ENCODE data around the gene IFT80.

The IFT80 gene

GRCh38 chr3:160399125-160400029 lies at the start of gene IFT80, which contains the start of gene SMC4:
Gene IFT80, minus strand, starts transcription at chr3:160399225. Its CDS starts 14,625 bp downstream, at chr3:160384600.
Gene SMC4, plus strand, starts transcription at chr3:160399650. Its CDS starts 1,177 bp downstream, at chr3:160400827.
- peak; percentile 95 for FAIRE-seq

DNA sequence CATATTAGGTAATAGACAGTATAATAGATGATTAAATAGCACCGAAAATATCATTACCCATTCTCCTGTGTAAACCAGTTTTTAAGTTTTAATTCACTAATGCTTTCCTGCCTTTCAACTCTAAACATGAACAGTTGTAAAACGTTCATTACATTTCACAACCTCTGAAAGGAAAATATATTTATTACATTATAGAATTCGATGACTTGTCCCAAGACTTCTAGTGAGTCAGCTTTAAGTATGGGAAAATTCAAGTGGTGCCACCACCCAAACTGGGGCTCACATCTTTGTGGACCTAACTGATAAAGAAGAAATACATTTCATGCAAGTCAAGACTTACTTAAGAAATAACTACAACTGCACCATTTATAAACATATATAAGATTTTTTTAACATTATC lies 48.5 kb upstream of the IFT80 start:
- DNase-seq (ENCODE audit: extremely low spot score, insufficient read length, low read depth) (no peak), FAIRE-seq (no peak)

More at GRCh38 chr3:160399125-160400029, at the start of gene IFT80, which contains the start of gene SMC4:
- peak; percentile 89 for DNase-seq (ENCODE audit: extremely low spot score, insufficient read length, low read depth)

GRCh38 chr3:160446522-160447056 lies 47.6 kb upstream of the IFT80 start:
- no peak for DNase-seq (ENCODE audit: extremely low spot score, insufficient read length, low read depth)
- no peak for FAIRE-seq

- FAIRE-seq (no peak), DNase-seq (ENCODE audit: extremely low spot score, insufficient read length, low read depth) (no peak)
Observed at GRCh38 chr3:160445854-160446253, 46.8 kb upstream of the IFT80 start.

DNA sequence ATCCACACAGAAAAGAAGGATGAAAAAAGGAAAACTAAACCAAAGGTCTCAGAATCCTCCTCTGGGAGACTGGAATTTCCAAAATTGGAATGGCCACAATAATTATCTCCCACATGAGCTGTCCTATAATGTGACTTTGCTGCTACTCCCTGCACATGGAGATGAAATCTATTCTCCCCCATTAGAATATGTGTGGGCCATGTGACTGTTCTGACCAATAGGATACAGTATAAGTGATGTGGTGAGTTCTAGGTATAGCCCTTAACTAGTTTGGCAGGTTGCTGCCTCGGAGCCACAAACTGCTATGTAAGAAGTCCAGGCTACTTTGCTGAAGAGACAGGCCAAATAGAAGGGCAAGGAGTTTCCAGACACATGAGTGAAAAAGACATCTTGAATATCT lies 45.4 kb upstream of the IFT80 start:
- FAIRE-seq: no peak

DNA sequence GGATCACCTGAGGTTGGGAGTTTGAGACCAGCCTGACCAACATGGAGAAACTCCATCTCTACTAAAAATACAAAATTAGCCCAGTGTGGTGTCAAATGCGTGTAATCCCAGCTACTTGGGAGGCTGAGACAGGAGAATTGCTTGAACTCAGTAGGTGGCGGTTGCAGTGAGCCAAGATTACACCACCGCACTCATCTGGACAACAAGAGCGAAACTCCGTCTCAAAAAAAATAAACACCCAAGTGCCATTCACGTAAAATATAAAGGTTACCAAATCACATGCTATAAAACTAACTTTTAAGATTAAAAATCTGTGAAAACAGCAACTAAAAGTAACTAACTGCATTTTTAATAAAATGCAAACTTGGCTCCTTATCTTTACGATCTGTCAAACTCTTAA lies 41.7 kb upstream of the IFT80 start:
- no peak for FAIRE-seq
- no peak for DNase-seq (ENCODE audit: extremely low spot score, insufficient read length, low read depth)

More for the DNA sequence above, 45.4 kb upstream of the IFT80 start:
- no peak for DNase-seq (ENCODE audit: extremely low spot score, insufficient read length, low read depth)

DNA sequence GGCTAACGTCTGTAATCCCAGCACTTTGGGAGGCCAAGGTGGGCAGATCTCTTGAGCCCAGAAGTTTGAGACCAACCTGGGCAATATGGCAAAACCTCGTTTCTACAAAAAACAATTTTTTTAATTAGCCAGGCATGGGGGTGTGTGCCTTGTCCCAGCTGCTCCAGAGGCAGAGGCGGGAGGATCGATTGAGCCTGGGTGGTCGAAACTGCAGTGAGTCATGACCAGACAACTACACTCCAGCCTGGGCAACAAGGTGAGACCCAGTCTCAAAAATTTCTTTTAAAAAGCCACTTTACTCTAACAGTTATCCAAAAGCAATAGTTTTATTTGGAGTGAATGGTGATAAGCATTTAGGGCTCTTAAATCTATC lies 38.0 kb upstream of the IFT80 start:
- DNase-seq (ENCODE audit: extremely low spot score, insufficient read length, low read depth) (no peak), FAIRE-seq (no peak)

- DNase-seq (ENCODE audit: extremely low spot score, insufficient read length, low read depth) (no peak), FAIRE-seq (no peak)
Observed at GRCh38 chr3:160435747-160436146, 36.7 kb upstream of the IFT80 start.

- FAIRE-seq (no peak), DNase-seq (ENCODE audit: extremely low spot score, insufficient read length, low read depth) (no peak)
Observed at GRCh38 chr3:160435095-160435494, 36.1 kb upstream of the IFT80 start.

GRCh38 chr3:160434071-160434470 lies 35.0 kb upstream of the IFT80 start:
- no peak for DNase-seq (ENCODE audit: extremely low spot score, insufficient read length, low read depth)
- FAIRE-seq: no peak

DNA sequence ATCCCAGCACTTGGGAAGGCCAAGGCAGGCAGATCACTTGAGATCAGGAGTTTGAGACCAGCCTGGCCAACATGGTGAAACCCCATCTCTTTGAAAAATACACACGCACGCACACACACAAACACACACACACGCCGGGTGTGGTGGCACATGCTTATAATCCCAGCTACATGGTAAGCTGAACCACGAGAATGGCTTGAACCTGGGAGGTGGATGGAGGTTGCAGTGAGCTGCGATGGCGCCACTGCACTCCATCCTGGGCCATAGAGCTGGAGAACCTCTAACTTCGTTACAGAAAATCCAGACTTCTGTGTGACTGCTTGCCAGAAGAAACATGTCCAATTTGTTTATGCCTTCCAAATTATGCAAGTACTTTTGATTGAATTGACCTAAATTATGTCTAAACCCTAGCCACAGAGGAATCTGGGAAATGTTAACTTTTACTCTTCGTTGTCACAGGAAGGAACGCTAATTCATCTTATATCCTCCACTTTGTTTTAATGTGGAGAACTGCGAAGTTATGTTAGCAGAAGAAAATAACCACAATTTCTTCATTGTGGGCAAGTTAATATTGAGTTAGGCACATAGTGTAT lies 28.9 kb upstream of the IFT80 start:
- FAIRE-seq: no peak

DNA sequence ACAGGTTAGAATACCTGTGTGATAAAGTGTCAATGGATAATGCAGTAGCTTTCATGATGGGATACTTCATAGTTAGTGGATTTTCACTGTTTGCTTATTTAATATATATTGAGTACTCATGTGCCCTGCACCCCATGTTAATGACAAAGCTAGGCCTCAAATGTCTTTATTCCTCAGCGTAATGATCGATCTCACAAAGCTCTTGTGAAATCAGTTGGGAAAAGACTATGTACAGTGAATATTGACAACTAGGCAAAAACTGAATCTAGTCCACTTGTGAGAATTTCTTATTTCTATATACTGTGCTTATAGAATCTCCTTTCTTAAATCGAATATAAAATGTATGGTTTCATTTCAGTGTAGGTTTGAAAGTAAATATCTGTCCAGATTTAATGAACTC lies 18.3 kb upstream of the IFT80 start:
- no peak for FAIRE-seq
- DNase-seq (ENCODE audit: extremely low spot score, insufficient read length, low read depth): no peak

More for the DNA sequence above, 28.9 kb upstream of the IFT80 start:
- no peak for DNase-seq (ENCODE audit: extremely low spot score, insufficient read length, low read depth)

GRCh38 chr3:160413613-160414248 lies 14.7 kb upstream of the IFT80 start:
- DNase-seq (ENCODE audit: extremely low spot score, insufficient read length, low read depth) (peak; percentile 28), FAIRE-seq (peak; percentile 85)

GRCh38 chr3:160412477-160412876 lies 13.5 kb upstream of the IFT80 start:
- DNase-seq (ENCODE audit: extremely low spot score, insufficient read length, low read depth) (no peak), FAIRE-seq (no peak)

- FAIRE-seq: no peak
Observed at GRCh38 chr3:160409812-160410610, 11.0 kb upstream of the IFT80 start.

DNA sequence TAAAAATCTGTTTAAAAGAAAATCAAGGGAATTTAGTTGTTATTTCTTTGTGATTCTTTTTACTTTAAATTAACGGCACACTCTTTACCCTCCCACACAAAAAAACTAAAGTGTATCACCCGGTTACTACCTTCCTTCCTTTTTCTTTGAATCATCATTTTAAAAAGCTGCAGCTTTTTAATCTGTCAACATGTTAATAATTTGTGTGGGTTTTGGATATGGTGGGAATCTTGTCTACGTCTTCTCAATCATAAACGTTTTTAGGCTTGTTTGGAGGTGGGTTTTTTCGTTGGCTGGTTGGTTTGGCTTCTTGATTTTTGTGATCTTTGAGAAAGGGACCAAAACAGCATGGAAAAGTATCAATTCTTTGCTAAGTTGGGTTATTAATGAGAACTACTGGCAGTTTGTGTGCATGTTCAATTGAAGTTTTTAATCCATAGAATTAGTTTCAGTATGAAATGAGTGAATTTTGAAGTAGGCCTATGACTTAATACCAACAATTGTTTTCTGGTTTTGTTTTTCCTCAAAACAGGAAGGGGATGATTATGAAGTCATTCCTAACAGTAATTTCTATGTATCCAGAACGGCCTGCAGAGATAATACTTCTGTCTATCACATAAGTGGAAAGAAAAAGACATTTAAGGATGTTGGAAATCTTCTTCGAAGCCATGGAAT lies 4.9 kb upstream of the IFT80 start:
- FAIRE-seq (no peak), DNase-seq (ENCODE audit: extremely low spot score, insufficient read length, low read depth) (no peak)

More at GRCh38 chr3:160409812-160410610, 11.0 kb upstream of the IFT80 start:
- DNase-seq (ENCODE audit: extremely low spot score, insufficient read length, low read depth): no peak

DNA sequence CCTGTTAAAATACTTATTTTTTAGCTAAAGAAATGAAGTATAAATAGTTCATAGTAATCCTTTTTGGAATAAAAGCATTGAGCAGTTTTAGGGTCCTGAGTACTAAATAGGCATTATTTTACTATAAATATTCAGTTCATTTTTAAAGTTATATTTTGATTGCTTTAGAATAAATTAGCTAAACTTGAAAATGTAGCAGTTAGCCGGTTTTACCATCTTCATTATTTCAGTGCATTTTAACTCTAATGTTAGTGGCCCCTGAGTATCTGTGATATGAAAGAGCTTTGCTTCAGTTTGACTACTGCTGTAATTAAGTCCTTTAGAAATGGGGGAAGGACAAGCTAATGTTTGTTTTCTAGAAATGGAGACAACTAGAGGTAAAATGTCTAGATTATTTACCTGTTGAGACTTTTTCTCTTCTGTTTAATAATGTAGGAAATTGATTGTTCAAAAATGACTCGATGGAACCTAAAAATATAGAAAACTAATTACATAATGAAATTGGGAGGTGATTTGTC lies 4.1 kb upstream of the IFT80 start:
- FAIRE-seq: no peak
- no peak for DNase-seq (ENCODE audit: extremely low spot score, insufficient read length, low read depth)

DNA sequence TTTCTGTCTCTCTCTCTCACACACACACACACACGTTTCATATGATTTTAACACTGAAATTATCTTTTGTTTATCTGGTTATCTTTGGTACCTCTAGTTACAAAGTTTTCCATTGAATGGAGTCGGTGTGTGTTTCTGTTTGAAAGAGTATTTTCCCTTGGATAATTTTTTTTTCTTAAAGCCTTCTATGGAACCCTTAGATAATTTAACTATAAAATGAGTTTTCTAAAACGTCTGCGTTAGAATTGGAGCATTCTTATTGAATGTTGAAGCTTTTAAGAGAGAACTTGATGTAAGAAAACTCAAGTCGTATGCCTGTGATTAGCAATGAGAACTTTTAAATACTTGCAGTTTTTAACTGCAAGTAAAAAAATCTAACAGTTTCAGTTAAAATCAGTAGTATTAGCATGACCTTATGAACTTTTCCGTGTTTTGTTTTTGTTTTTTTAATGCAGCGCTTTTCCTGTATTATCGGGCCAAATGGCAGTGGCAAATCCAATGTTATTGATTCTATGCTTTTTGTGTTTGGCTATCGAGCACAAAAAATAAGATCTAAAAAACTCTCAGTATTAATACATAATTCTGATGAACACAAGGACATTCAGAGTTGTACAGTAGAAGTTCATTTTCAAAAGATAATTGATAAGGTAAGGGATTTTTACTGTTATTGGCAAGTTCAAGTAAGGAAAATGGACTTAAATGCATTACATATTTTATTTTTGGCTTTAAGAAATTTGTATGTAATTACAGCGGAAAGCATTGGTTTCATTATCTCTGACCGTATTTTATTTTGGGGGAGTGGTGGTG lies 3.4 kb upstream of the IFT80 start:
- FAIRE-seq (no peak), DNase-seq (ENCODE audit: extremely low spot score, insufficient read length, low read depth) (no peak)
